ENCODE measurements around the gene ZNF337.

The ZNF337 gene

GRCh38 chr20:25696371-25697131 lies at the start of gene ZNF337:
TSS of gene ZNF337 (minus strand) at chr20:25696853. CDS start at chr20:25686417, 10,436 bp downstream.
- TF ChIP-seq, protein P1, sequence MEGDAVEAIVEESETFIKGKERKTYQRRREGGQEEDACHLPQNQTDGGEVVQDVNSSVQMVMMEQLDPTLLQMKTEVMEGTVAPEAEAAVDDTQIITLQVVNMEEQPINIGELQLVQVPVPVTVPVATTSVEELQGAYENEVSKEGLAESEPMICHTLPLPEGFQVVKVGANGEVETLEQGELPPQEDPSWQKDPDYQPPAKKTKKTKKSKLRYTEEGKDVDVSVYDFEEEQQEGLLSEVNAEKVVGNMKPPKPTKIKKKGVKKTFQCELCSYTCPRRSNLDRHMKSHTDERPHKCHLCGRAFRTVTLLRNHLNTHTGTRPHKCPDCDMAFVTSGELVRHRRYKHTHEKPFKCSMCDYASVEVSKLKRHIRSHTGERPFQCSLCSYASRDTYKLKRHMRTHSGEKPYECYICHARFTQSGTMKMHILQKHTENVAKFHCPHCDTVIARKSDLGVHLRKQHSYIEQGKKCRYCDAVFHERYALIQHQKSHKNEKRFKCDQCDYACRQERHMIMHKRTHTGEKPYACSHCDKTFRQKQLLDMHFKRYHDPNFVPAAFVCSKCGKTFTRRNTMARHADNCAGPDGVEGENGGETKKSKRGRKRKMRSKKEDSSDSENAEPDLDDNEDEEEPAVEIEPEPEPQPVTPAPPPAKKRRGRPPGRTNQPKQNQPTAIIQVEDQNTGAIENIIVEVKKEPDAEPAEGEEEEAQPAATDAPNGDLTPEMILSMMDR (IDR thresholded peaks at IDR 0.05; ENCODE audit: low read depth, low read length, missing control alignments): peak; percentile 12
- DNase-seq (ENCODE audit: extremely low read depth, low read depth): peak; percentile 85

DNA sequence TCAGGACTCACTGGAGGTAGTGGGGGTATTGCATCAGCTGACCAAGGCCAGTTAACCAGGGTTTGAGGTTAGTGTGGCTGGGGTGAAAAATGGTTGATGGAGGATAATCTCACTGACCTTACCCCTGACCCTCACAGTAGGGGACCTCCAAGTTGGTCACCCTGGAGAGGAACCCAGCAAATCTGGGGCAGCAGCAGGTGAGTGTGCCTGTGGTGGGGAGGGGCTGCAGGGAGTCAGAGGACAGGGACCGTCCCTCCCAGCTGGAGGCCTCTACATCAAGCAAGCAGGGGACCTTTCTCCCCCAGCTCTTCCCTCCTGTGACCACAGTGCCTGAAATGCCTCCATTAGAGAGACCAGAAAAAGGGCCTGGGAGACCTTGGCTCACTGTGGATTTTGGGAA lies 49.1 kb upstream of the ZNF337 start:
- no peak overlapping the region for H3K4me3 ChIP-seq (replicated peaks; ENCODE audit: low read depth, low read length)
- no peak for DNase-seq (ENCODE audit: extremely low read depth, low read depth)
- TF ChIP-seq, protein P1 (IDR thresholded peaks at IDR 0.05; ENCODE audit: low read depth, low read length, missing control alignments): no peak

More at GRCh38 chr20:25696371-25697131, at the start of gene ZNF337:
- H3K4me3 ChIP-seq (replicated peaks; ENCODE audit: low read depth, low read length): peak within 1 kb of the TSS; percentile 85

DNA sequence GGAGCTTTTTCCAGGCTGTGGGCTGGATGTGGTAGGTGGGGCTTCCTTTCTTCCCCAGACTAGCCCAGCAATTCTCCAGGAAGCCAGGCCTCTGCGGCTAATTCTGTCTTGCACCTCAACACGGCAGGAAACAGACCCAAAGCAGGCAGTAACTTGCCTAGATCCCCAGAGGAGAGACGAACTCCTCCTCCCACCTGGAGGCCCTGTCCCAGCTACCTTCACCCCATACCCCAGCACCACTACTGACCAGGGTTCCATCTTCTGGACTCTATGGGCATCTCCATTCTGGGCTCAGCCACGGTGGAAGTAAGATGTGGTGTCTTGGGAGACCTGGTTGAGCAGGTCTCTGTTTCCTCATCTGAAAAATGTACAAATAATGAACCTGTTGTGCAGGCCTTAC lies 48.4 kb upstream of the ZNF337 start:
- no peak overlapping the region for H3K4me3 ChIP-seq (replicated peaks; ENCODE audit: low read depth, low read length)
- TF ChIP-seq, protein P1 (IDR thresholded peaks at IDR 0.05; ENCODE audit: low read depth, low read length, missing control alignments): no peak
- no peak for DNase-seq (ENCODE audit: extremely low read depth, low read depth)

DNA sequence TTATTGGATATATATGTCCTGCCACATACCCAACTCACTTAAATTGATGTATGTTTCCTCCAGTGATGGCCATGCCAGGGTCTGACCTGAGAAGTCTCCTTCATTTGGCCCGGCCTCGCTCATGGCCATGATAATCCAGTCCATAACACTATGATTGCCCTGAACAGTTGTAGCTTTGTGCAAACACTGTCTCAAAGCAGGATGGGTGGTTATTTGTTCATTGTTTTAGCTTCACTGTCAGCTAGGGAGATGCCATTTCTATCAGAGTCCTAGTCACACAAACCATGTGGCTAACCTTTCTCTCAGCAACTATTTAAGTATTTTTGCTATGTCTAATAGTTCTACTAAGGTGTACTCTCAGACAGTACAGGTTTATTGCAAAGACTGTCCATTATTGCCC lies 47.6 kb upstream of the ZNF337 start:
- H3K4me3 ChIP-seq (replicated peaks; ENCODE audit: low read depth, low read length): no peak overlapping the region
- TF ChIP-seq, protein P1 (IDR thresholded peaks at IDR 0.05; ENCODE audit: low read depth, low read length, missing control alignments): no peak
- no peak for DNase-seq (ENCODE audit: extremely low read depth, low read depth)

DNA sequence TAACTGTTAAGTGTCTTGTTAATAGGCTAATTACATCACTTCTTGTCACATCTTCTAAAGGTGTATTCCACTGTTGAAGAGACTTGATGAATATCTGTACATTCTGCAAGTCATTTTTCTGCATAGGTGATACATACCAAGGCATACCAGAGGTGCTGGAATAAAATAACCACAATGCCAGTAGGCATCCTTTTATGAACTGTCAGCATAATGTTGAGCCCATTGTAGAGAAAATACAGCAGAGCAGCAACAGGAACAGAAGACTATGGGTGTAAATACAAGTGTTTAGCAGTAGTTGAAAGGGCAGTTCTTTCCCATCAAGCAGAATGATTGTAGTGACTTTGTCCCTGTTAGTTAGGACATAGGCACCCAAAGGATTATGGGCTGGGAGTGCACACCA lies 44.4 kb upstream of the ZNF337 start:
- DNase-seq (ENCODE audit: extremely low read depth, low read depth): no peak
- H3K4me3 ChIP-seq (replicated peaks; ENCODE audit: low read depth, low read length): no peak overlapping the region
- TF ChIP-seq, protein P1 (IDR thresholded peaks at IDR 0.05; ENCODE audit: low read depth, low read length, missing control alignments): no peak

DNA sequence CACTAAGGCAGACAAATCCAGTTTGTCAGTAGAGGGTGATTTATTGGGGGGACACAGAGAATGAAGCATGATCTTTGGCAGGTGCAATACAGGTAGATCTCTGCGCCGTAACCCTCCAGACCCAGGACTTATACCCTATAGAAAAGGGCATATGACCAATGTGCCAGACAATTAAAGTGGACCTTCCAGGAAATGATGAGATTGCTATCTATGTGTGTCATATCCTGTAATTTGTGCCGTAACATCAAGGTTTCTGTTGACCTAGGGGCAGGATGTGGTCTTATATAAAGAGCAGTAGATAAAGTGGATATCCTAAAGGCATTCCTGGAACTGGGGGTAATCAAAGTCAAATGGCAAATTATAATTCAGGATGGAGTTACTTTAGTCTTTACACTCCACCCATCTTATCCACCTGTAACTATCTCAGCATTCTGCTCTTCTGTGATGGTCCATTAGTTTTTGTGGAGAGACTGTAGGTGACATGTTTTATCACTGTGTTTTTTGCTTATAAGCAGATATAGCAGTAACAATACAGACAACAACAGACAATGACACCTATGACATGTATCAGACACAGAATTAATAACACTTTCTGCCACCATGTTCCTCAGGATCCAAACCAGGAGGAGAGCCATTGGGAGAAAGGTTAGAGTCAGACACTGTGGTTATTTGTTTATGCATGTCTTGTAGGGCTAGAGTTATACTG lies 43.1 kb upstream of the ZNF337 start:
- DNase-seq (ENCODE audit: extremely low read depth, low read depth): peak; percentile 20
- no peak overlapping the region for H3K4me3 ChIP-seq (replicated peaks; ENCODE audit: low read depth, low read length)
- TF ChIP-seq, protein P1 (IDR thresholded peaks at IDR 0.05; ENCODE audit: low read depth, low read length, missing control alignments): no peak

Measured in HFF-Myc (cell line).